Measurements from ENCODE around the gene RPL13.
"Not testable (repeated sequence)": the region's sequence is repeated elsewhere in the genome, so short reads cannot be mapped to it uniquely, and the experiment has no call there.

RPL13 gene

DNA sequence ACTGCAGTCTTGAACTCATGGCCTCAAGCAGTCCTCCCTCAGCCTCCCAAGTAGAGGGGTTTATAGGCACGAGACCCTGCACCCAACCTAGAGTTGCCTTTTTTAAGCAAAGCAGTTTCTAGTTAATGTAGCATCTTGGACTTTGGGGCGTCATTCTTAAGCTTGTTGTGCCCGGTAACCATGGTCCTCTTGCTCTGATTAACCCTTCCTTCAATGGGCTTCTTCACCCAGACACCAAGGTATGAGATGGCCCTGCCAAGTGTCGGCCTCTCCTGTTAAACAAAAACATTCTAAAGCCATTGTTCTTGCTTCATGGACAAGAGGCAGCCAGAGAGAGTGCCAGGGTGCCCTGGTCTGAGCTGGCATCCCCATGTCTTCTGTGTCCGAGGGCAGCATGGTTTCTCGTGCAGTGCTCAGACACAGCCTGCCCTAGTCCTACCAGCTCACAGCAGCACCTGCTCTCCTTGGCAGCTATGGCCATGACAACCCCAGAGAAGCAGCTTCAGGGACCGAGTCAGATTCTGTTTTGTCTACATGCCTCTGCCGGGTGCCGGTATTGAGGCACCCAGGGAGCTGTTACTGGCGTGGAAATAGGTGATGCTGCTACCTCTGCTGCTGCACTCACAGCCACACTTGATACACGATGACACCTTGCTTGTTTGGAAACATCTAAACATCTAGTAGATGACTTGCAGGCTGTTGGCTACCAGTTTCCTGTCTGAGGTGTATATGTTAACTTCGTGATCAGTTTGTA, 3.3 kb downstream of the RPL13 start:
- no peak for DNase-seq (ENCODE audit: low spot score)

DNA sequence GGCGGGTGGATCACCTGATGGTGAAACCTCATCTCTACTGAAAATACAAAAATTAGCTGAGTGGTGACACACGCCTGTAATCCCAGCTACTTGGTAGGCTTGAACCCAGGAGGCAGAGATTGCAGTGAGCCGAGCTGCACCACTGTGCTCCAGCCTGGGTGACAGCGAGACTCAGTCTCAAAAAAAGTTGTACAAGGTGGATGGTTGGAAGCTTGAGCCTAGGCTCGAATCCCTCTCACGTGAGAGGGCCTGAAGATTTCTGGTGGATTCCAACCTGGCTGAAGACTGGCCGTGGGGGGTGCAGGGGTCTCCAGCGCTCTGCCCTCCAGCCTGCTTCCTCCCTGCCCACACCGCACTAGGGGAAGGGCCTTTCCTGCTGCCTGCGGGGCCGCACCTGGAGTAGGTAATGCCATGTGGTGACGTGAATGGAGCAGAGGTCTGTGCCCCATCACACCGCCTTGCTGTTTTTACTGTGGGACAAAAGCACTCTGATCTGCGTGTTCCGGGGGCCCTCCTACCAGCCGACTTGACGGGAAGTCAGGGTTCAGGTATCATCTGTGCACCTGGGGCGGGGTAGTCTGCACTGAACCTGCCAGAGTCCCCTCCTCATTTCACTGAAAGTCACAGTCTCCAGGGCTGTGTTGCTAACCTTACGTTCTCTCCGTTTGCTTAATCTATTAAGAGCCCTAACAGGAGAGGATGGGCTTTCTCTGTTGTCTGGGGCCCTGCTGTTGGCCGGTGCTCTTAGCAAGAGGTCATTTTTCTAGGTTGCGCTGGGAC, 4.2 kb downstream of the RPL13 start:
- peak; percentile 7 for DNase-seq (ENCODE audit: low spot score)

DNA sequence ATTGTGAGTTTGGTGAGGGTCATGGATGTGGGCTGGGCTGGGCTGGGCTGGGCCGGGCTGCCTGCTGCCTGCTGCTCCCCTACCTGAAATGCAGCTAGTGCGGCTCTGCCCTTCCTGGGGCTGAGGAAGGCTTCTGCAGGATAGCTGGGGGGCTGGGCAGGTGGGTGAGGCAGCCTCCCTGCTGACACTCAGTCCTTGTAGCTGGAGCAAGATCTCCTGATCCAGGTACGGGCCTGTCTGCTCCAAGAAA, 4.7 kb downstream of the RPL13 start:
- DNase-seq (ENCODE audit: low spot score), result no peak

DNA sequence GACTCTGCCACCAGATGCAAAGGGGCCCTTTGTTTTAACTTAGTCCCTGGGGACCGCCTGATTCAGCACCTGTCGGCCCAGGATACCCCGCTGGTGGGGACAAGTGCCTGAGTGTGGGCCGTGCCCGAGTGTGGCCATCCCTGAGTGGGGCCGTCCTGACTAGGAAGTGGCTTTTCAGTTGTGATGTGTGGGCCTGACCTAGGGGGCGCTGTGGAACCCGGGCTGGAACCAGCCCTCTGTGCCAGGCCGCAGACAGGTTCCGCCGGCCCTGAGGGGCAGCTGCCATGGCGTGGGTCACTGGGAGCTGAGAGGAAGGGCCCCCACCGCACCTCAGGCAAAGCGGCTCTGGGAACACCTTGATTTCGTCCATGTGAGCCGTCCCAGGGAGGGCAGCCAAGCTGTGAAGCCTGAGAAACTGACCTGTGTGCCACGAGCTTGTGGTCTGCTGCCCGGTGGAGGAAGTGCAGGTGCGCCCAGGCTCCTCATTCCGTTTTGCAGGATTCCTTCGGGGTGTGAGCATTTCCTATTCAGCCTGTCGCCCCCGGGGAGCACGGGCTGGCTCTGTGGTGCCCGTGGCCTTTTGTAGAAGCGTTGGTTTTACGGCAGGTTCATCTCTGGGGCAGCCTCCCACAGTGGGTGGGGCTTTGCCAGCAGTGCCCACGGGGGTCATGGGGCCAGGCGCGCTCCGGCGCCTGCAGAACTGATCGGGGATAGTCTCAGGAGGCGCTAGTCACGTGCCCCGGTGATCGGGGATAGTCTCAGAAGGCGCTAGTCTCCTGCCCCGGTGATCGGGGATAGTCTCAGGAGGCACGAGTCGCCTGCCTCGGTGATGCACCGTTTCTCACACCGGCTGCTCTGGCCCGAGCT, 5.3 kb downstream of the RPL13 start:
- peak; percentile 74 for DNase-seq (ENCODE audit: low spot score)

DNA sequence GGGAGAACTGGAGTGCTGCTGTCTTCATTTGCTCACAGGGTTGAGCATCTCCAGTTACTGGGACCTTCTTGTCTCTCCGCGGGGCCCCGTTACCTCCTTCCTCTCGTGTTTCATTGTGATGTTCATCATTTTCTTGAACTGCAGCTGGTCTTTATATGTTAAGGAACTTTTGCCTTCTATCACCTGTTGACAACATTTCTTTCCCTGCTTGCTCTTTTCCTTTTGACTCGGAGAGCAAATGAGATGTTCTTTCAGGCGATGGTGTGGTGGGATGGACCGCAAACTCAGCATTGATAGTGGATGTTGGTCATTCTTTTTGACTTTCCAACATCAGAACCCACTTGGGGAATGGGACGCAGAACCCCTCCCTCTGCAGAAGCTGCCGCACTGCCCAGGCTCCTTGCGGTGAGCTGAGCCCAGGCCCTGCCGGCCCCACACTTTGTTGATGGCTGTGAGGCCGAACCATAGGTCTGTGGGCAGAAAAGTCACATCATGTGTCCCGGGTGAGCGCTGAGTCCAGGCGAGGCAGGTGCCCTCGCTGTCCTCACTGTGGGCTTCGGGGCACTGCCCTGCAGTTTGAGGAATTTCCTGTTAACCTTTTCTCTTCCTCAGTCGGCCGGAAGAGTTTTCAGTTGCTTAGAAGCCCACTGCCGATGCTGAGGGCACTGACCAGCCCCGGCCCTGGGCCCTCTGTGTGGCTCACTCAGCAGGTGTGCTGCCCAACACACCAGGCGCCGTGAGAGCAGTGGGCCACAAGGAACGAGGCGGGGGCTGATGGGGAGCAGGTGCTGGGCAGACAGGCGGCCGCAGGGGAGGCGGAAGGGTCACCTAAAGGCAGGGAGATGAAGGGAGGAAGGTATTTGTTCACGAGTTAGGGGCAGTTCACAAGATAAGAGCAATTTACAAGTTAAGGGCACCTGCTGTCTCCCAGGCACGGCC, 7.4 kb downstream of the RPL13 start:
- DNase-seq (ENCODE audit: low spot score), result no peak

DNA sequence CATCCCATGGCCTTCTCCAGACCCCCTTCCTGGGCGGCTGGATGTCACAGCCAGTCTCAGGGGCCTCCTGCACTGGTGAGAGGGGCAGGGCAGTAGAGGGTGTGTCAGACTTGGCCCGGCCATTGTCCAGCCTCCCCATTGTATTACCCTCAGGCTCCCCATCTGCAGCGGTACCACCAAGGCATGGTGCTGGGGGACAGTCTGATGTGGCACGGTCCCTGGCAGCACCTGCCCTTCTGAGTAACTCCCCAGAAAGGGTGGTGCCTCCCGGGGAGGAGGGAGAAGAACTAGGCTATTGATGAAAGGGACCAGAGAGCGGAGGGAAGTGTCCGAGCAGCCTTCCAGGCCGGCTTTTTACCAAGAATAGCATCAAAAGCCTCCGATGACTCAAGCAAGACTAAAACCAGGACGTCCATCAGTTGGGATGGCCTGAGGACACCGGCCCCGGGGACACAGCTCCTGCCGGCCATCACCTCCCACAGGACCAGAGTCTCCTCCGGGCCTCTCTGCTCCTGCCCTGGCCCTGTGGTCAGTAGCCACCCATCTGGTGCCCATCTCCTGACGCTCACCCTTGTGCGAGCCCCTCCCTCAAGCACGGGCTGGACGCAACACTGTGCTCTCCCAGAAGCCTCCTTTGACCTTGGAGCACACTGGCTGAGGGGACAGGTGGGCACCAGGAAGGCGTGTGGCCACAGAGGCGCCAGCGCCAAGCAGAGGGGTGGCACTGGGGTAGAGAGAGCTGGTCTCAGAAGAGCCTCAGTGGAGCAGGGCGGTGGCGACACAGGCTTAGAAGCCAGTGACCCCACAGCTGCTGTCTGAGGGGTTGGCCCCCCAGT, 9.2 kb downstream of the RPL13 start:
- no peak for DNase-seq (ENCODE audit: low spot score)

DNA sequence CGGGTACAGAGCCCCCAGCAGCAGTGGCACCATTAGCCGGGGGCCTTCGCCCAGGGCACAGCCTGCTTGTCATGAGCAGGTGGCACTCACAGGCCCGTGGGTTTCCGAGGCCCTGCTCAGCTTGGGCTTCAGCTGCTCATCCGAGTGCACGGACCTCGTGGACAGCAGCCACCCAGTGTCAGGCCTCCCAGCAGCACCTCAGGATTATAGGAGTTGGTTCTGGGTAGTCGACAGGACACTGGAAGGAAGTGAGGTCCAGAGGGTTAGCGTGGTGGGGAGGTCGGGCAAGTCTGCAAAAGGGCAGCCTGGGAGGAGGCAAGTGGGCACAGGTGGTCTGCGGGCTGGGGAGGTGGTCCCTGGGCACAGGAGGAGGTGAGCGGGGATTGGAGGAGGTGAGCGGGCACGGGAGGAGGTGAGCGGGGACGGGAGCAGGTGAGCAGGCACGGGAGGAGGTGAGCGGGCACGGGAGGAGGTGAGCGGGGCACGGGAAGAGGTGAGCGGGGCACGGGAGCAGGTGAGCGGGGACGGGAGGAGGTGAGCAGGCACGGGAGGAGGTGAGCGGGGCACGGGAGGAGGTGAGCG, 10.0 kb downstream of the RPL13 start:
- no peak for DNase-seq (ENCODE audit: low spot score)

DNA sequence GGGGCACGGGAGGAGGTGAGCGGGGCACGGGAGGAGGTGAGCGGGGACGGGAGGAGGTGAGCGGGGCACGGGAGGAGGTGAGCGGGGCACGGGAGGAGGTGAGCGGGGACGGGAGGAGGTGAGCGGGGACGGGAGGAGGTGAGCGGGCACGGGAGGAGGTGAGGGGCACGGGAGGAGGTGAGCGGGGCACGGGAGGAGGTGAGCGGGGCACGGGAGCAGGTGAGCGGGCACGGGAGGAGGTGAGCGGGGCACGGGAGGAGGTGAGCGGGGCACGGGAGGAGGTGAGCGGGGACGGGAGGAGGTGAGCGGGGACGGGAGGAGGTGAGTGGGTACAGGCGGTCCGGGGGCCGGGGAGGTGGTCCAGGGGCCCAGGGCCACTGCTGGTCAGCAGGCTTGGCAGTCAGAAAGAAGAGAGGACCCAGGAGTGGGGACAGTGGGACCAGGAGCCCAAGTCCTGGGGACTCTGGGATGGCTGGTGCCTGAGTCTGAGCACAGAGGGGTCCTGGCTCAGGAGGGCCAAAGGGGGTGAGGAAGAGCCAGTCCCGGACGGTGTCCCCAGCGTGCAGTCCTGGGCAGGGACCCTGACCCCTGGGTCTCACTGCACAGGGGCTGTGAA, 10.6 kb downstream of the RPL13 start:
- not testable (repeated sequence) for DNase-seq (ENCODE audit: low spot score)

DNA sequence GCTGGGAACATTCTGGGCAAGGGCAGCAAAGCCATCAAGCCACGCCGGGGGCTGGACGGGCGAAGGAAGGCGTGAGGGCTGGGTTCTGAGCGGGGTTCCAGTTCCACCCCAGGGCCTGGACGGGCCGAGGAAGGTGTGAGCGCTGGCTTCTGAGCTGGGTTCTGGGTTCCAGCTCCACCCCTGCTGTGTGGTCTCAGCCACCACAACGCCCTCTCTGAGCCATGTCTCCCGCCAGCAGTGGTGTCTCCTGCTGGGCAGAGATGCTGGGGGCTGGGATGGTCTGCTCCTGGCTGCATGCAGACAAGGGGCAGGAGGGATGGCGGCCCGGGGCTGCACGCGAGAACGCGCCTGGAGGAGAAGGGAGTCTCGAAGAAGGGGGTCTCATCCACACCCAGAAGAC, 11.2 kb downstream of the RPL13 start:
- no peak for DNase-seq (ENCODE audit: low spot score)

DNA sequence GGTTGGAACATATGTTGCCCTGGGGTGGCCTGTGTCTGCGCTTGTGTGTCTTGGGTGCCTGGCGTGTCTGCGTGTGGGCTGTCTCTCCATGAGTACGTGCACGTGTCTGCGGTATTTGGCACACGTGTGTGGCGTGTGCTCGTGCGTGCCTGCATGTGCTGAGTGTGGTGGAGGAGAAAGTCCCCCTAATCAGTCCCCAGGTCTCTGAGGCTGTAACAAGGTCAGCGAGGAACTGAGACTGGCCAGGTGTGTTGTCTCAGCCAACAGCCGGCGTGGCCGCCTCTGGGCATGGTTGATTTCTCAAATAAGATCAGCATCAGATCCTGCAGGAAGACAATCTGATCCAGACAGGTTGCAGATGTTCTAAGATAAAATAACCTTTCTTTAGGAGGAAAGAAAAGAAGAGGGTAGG, 11.6 kb downstream of the RPL13 start:
- no peak for DNase-seq (ENCODE audit: low spot score)

DNA sequence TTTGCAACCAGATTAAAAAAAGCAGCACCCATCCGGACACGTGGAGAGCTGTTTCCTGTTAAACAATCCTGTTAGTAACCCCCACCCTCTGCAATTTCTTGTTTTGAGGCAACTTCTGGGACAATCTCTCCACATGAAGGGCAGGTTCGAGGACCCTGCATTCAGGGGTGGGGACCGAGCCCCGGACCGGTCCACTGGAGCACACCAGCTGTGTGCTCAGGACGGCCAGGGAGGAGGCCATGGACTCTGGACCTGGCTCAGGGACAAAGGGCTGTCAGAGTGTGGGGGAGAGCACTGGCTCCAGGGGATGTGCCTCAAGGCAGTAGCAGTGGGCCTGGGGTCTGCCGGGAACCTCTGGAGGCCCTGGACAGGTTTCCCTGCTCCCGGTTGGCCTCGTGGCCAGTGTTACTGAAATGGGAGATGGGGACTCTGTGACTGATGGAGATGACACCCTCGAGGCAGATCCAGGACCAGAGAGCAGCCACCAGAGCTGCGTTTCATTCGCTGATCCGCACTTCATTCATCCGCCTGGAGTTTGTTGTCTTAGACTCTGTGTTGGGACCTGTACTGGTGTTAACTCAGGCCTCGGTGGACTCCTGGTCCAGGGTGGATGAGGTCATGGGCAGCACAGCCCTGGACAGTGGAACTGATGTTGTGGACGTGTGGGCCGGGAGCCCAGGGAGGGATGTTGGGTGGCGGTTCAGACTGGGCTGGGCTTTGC, 12.2 kb downstream of the RPL13 start:
- DNase-seq (ENCODE audit: low spot score), result no peak

DNA sequence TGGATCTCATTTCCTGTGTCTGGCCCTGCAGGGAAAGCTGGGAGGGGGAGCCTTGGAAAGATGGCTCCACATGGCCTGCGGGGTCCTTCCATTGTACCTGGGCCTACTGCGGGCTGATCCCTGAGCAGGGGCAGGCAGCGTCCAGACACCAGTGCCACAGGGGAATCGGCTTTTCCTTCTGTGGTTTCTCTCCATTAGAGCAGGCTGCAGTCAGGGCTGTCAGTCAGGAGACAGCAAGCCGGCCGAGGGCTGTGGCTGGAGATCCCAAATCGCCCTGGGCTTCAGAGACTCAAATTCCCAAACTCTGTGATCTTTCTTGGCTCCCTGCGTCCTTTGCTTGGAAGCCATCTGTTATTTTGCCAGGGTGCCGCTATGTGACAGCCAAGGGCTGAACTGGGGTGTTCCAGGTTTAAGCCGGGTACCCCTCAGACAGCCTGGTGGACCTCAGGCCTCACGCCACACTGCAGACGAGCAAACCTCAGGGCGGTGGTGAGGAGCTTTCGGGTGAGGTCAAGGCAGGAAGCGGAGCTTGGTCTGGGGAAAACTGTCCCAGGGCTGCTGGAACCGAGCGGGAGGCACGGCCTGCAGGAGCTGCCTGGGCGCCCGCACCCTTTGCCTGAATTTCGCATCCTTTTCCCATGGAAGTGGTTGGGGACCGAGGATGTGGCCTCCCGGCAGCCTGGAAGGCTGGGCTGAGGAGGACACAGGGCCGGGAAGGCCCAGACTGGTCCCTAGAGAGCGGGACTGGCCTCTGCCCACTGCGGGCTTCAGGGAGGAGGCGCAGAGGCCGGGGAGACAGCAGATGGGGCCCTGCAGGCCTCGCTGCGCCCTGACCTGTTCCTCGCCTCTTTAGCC, 13.6 kb downstream of the RPL13 start:
- no peak for DNase-seq (ENCODE audit: low spot score)

DNA sequence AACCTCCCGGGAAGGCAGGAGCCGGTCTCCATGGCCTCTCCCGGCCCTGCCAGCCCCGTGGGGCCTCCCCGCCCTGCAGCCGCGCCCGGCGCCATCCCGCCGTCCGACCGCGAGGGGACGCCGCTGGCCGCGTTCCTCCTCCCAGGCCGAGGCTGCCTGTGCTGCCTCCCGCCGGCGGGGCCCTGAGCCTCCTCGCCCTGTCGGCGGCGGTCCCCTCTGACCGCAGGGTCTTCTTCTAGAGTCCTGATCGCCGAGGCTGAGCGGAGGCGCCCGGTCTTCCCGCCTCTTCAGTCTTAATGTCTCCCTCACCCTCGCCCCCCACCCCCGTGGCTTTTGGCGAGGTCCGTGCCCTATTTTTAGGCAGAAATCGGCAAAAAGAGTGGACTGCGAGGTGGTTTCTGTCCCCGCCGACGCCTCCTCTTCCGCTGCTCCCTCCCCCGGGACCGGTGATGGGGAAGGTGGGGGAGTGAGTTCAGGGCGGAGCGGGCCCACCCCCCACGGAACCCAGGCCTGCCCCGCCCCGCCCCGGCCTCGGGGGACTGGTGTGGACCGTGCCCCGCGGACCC, 14.3 kb downstream of the RPL13 start:
- peak; percentile 99 for DNase-seq (ENCODE audit: low spot score)

DNA sequence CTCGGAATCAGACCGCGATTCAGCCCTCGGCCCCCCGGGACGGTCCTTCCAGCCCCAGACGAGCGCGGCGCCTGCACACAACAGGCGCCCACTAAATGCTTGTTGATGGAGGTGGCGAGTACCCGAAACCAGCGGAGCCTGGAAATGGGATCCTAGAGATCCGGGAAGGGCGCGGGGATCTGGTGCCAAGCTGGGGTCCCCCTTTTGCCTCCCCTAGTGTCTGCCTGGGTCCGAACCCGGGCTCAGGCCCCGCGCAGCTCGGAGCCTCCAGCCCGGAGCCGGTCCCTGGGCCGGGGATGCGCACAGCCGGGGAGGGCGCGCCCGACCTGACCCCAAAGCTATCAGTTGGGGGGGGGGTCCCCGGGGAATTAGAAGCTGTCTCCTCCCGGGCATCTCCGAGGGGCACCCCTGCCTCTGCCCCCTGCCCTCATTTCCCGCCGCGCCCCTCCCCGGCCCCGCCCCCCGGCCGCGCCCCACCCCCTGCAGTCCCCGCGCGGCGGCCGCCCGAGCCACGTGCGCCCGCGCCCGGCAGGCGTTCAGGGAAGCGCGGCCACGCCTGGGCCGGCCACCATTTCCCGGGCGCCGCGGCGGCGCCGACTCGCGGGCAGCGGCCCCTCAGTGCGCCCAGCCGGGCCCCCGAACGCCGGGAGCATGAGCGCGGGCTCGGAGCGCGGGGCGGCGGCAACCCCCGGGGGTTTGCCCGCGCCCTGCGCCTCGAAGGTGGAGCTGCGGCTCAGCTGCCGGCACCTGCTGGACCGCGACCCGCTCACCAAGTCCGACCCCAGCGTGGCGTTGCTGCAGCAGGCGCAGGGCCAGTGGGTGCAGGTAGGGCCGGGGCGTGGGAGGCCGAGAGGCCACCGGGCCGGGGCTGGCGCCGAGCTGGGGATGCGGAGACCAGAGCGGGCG, 15.0 kb downstream of the RPL13 start, which contains the start of gene CPNE7:
TSS of gene CPNE7 (plus strand) at position 512 of the 906 bp plus-strand sequence. CDS start at position 652, 140 bp downstream.
- peak; percentile 76 for DNase-seq (ENCODE audit: low spot score)

DNA sequence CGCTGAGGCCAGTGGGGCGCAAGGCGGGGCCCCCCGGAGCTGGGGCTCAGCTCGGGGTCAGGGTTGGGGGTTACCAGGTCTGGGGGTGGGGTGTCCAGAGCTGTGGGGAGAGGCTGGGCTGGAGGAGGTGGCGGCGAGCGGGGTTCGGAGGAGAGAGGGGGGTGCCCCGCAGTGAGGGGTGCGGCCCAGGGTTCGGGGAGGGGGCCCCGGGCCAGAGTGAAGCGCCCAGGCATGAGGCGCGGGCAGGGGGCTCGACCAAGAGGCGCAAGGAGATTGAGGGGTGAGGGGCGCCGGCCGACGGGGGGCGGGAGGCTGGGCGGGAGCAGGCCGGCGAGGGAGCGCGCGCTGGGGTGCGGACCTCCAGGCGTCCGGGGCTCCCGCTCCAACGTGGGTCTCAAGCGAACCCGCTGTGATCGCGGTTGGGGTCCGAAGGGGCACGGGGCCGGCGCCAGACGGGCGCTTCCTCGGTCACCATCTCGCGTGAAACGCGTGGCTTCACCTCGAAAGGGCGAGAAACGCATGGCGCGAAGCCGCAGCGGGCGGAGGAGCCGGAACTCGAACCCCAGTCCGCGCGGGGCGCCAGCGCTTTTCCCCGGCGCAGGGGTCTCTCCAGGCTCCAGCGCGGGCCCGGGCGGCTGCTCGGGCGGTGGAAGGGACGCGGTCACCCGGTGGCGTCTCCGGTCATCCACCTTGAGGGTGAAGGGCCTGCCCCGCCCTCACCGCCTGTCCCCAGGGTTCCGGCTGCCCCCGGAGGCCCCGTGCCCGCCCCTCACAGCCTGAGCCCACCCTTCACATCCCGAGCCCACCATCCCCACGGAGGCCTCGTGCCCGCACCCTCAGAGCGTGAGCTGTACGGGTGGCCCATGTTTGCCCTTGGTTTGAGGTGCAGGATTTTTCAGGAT, 15.9 kb downstream of the RPL13 start:
- peak; percentile 54 for DNase-seq (ENCODE audit: low spot score)
